GM18508 (cell line): ENCODE data around the gene ECHDC1.
"Not testable (repeated sequence)": the region's sequence is repeated elsewhere in the genome, so short reads cannot be mapped to it uniquely, and the experiment has no call there.

Experiments
- ATAC-seq: cut with Tn5 transposase; IDR thresholded peaks from one replicate; pipeline ENCODE4 v1.9.1; 2021; ENCODE audit warnings: moderate number of reproducible peaks; ENCODE audit not compliant: insufficient read depth, unreplicated experiment

ECHDC1 gene, protein sequence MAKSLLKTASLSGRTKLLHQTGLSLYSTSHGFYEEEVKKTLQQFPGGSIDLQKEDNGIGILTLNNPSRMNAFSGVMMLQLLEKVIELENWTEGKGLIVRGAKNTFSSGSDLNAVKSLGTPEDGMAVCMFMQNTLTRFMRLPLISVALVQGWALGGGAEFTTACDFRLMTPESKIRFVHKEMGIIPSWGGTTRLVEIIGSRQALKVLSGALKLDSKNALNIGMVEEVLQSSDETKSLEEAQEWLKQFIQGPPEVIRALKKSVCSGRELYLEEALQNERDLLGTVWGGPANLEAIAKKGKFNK

DNA sequence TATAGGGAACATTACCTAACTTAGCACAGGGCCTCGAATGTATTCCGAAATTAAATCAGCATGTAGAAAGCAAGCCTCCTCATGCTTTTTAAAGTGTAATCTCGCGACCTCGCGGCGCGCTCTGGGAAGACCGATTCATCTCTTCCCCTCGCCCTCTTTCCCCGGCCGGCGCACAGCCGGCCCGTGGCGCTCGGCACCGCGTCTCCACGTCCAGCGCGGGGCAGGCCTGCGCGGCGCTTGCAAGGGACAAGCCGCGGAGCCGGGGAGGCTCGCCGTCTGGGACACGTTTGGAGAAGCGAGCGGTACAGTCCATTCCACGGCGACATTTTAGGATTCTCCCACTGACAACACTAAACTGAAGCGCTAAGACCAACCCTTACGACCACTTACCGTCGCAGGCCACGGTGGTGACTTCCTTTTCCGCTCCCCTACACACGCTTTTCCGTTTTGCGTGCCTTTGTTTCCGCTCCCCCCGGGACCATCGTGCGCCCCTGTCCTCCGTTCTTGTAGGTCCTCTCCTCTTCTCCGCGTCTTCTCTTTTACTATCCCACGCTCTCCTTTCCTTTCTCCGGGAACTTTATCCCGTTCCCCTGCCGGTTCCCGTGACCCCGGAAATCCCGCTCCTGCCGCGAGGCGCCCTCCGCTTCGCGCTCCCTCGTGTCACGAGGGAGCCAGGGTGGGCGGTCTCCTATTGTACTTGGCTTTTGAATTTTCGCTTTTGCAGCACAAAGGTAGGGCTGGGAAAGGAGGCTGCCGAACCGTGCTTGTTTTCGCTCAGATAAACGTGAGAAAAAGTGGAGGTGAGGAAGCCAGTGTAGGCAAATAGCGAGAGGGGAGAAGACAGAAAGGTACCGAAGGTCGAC lies at the start of gene ECHDC1:
ECHDC1 (minus strand) TSS at position 664 of the 863 bp plus-strand sequence. CDS start 12,581 bp downstream, outside the sequence.
- ATAC-seq = peak; percentile 40

DNA sequence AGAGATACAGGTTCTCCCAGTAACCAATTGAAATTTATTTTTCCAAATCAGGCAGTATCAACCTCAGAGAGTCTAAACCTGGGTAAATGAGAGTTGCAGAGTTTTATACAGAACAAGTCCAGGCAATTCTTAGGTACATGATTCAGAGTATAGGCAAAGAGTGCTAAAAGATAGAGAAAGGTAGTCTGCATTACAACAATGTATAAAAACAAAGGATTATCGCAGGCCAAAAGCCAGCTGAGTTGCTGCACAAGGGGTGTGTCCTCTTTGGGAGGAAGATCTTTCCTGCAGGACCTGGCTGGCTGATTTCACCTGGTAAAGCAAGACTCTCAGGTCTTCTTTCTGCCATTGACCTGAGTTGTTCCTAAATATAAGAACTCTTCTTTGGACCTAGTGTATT lies 48.9 kb upstream of the ECHDC1 start:
- no peak for ATAC-seq

GRCh38 chr6:127391094-127391953 lies 47.9 kb upstream of the ECHDC1 start:
- no peak for ATAC-seq

- ATAC-seq = no peak
These were observed 46.3 kb upstream of the ECHDC1 start for GRCh38 chr6:127389706-127390105.

GRCh38 chr6:127385668-127386430 lies 42.4 kb upstream of the ECHDC1 start:
- ATAC-seq = no peak

- not testable (repeated sequence) for ATAC-seq
These were observed 41.4 kb upstream of the ECHDC1 start for GRCh38 chr6:127384848-127385247.

GRCh38 chr6:127383988-127384387 lies 40.6 kb upstream of the ECHDC1 start:
- ATAC-seq = no peak

DNA sequence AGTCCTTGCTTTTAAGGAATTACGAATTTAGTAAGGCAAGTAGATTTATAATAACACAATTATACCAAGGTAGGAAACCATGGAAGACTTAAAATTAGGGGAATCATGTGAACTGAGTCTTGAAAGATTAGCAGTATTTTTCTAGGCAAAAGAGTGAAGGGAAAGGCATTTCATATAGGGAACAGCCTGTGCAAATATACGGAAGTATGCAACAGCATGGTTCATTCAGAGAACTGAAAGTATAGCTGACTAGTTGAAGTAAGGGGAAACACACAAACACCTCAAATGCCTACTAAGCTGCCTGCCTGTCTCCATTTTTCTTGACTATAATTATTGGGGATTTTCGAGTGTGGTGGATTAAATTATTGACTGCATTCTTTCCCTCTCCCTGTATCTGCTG lies 39.0 kb upstream of the ECHDC1 start:
- no peak for ATAC-seq

DNA sequence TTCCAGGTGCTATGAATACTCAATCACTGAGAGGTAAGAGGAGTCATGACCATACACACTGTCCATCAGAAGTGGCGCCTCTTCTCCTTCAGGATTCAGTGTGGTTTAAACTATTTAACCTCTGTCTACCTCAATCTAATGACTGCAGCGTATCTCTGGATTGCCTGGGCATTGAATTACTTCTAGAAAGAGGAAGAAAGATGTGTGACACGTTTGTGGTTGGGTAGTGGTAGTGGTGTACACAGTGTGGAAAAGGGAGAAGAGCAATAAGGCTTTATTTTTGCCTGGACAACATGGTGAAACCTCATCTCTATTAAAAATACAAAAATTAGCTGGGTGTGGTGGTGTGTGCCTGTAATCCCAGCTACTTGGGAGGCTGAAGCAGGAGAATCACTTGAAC lies 38.0 kb upstream of the ECHDC1 start:
- ATAC-seq = no peak

DNA sequence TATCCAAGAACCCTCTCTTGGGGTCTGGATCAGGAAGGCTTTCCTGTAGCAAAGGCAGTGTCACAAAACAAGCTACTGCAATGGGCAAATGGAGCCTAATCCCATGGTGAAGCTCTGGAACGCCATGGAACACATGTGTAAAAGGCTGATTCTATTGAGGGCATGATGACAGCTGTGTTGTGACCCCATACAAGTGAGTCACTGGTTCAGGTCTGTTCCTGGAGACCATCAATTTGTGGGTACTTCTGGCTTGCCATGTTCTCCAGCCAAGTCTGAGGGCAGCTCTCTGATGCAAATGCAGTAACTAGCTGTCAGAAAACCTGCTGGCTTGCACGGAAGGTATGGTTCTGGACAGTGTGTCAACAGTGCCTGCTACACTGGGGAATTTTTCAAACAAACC lies 33.3 kb upstream of the ECHDC1 start:
- ATAC-seq = no peak

- no peak for ATAC-seq
These were observed 23.6 kb upstream of the ECHDC1 start for GRCh38 chr6:127367023-127367375.

- no peak for ATAC-seq
These were observed 23.0 kb upstream of the ECHDC1 start for GRCh38 chr6:127366282-127367022.

DNA sequence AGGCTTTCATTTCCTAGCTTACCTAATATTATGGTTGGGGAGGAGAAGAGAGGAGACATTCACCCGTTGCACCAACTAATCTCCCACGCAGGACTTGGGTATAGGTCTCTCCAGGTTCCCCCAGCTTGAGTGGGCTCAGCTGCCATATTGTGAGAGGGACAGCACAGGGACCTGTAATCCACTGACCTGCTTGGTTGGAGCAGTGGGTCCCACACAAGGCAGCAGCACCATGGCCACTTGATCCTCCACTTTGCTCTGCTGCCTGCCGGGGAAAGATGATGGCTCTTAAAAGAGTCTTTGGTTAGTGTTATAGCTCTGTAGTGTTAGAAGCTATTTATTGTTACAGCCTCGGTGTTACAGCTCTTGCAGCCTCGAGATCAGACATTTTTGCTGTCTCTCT lies 22.5 kb upstream of the ECHDC1 start:
- no peak for ATAC-seq

GRCh38 chr6:127352524-127352923 lies 9.1 kb upstream of the ECHDC1 start:
- no peak for ATAC-seq

DNA sequence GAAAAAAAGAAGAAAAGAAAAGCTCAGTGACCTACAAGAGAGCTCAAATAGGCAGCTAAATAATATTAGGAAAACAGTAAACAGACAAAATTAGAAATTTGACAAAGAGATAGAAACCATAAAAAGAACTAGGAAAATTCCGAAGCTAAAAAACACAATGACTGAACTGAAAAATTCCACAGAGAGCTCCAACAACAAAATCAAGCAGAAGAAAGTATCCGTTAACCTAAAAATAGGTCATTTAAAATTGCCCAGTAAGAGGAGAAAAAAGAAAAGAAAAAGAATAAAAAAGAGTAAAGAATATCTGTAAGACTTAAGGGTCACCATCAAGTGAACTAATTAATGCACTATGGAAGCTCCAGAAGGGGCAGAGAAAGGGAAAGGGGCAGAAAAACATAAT lies 6.6 kb upstream of the ECHDC1 start:
- ATAC-seq = no peak

DNA sequence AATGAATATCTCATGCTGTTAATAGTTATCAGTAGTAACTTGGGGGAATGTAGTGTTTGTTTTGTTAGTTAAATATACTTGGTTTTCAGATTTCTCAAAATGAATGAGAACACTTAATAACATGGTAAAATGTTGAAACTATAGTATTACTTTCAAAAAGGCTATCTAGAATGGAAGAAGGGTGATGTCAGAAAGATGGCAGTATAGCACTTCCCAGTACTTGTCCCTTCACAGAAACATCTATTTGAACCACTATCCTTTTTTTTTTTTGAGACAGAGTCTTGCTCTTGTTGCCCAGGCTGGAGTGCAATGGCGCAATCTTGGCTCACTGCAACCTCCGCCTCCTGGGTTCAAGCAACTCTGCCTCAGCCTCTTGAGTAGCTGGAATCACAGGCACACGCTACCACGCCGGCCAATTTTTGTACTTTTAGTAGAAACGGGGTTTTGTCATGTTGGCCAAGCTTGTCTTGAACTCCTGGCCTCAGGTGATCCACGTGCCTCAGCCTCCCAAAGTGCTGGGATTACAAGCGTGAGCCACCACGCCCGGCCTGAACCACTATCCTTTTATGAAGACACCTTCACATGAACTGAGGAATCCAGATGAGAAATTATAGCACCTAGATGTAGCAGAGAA lies 4.7 kb upstream of the ECHDC1 start:
- no peak for ATAC-seq

DNA sequence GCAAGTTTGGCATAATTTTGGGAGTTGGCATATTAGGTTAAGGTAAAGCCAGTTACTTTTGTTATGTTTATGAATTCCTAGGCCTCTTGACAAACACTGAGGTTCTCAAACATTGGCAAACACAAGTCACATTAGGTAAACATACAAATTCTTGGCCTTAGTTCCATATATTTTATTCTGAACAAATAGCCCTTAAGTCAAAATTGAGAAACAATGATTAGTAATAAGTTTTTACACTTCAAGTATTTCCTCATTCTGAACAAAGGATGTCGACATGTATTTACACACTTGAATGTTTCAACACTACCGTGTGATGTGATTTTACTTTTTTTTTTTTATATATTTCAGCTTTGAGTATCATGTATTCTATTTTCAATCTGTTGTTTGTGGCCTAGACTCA lies 3.8 kb upstream of the ECHDC1 start:
- no peak for ATAC-seq

DNA sequence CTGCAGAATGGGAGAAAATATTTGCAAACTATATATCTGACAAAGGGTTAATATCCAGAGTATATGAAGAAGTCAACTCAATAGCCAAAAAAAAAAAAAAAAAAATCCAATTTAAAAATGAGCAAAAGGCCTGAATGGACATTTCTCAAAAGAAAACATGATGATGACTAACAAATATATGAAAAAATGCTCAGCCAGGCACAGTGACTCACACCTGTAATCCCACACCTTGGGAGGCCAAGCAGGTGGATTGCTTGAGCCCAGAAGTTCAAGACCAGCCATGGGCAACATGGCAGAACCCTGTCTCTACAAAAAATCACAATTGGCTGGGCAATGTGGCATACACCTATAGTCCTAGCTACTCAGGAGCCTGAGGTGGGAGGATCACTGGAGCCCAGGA lies 2.1 kb upstream of the ECHDC1 start:
- ATAC-seq = no peak
